Tibial nerve (tissue), 4 donors: Measurements from ENCODE around the gene RNF214. TPM values are rescaled to one million over a fixed set of nuclear protein-coding genes. Genes with fewer than 3 reads are reported as not detected.

Experiments
- DNase-seq, 2 donors: peaks; one replicate each; pipeline ENCODE4 v3.0.0-alpha.2; 2019; ENCODE audit warnings: low spot score in 2 of 2
- H3K27ac ChIP-seq, 4 donors: fragments of 200-600 bp; sonication (generic) in 3 of 4; one replicate each; pipeline ENCODE4 v1.5.1; 2017 to 2019; ENCODE audit warnings: mild to moderate bottlenecking in 1 of 4
- H3K27me3 ChIP-seq, 2 donors: fragments of 200-600 bp; sonication (generic) in 1 of 2; one replicate each; pipeline versions ENCODE4 v1.5.1 to v1.6.0; 2017 to 2019
- H3K36me3 ChIP-seq, 3 donors: fragments of 200-600 bp; sonication (generic); one replicate each; pipeline ENCODE4 v1.5.1; 2018 to 2019
- H3K4me1 ChIP-seq, 4 donors: fragments of 200-600 bp; sonication (generic) in 3 of 4; one replicate each; pipeline ENCODE4 v1.5.1; 2017 to 2019
- H3K4me3 ChIP-seq, 4 donors: fragments of 200-600 bp; sonication (generic) in 3 of 4; one replicate each; pipeline ENCODE4 v1.5.1; 2017 to 2019; ENCODE audit warnings: mild to moderate bottlenecking in 1 of 4, moderate library complexity in 1 of 4
- H3K9me3 ChIP-seq, 4 donors: fragments of 200-600 bp; sonication (generic) in 3 of 4; one replicate each; pipeline ENCODE4 v1.5.1; 2017 to 2019
- CTCF ChIP-seq, 5 experiments: fragments of 200-600 bp in 3 of 5; fragments of 450-650 bp in 2 of 5; sonication (generic) in 3 of 5; IDR thresholded peaks; one replicate each; pipeline ENCODE4 v1.5.1; 2016 to 2019; ENCODE audit warnings: antibody characterized with exemption in 5 of 5, mild to moderate bottlenecking in 3 of 5, moderate library complexity in 2 of 5
- EP300 ChIP-seq, 2 donors: sonication (generic); formaldehyde crosslinking; IDR thresholded peaks; one replicate each; pipeline ENCODE4 v1.6.1; 2017; ENCODE audit warnings: antibody characterized with exemption in 2 of 2, mild to moderate bottlenecking in 1 of 2
- POLR2A ChIP-seq, 2 donors: fragments of 450-650 bp; IDR thresholded peaks; one replicate each; pipeline ENCODE4 v1.6.1; 2017; ENCODE audit warnings: antibody characterized with exemption in 2 of 2, mild to moderate bottlenecking in 2 of 2, moderate library complexity in 2 of 2
- whole genome bisulfite sequencing, 2 donors: methylation state at CpG; one replicate each; pipeline ENCODE4 v1.1.5; 2018; 5-methylcytosine and 5-hydroxymethylcytosine counted together
- small RNA-seq: library from RNA; depleted of rRNA; stranded (forward); fragments of <200 nt; gene quantifications from one replicate; pipeline ENCODE3, GENCODE V24; 2016
- total RNA-seq, 4 donors: library from RNA; depleted of rRNA; stranded (reverse); fragments of >200 nt; gene quantifications; one replicate each; pipeline ENCODE4 v1.1.0, GENCODE V29; 2016

RNF214 gene
- total RNA-seq, 4 donors from 2014 or later, result 10.8 to 16.6 (median 12.8) TPM

- H3K27me3 ChIP-seq, result no peaks in the 10 kb centered on the region
- no peak for DNase-seq
- no peak for TF ChIP-seq POLR2A (IDR thresholded peaks at IDR 0.05)
- TF ChIP-seq CTCF (IDR thresholded peaks at IDR 0.05), result no peak
- TF ChIP-seq EP300 (IDR thresholded peaks at IDR 0.05), result no peak
- H3K36me3 ChIP-seq, result peaks cover 0 to 46% (median 2%) of the 10 kb centered on the region in 3 donors
- H3K9me3 ChIP-seq, result no peaks in the 10 kb centered on the region
- WGBS, 2 donors, result 87 to 93% methylated on average over 5 to 6 of the region's 6 CpGs
- no peak overlapping the region for H3K4me3 ChIP-seq
- no peak overlapping the region for H3K27ac ChIP-seq
- H3K4me1 ChIP-seq, result peaks cover 0 to 15% (median 0%) of the 10 kb centered on the region in 4 donors
These were observed 102.4 kb downstream of the RNF214 start for GRCh38 chr11:117334896-117335295.

- 90 to 93% methylated on average over 5 of the region's 5 CpGs for WGBS, 2 donors
- no peaks in the 10 kb centered on the region for H3K9me3 ChIP-seq
- DNase-seq, result no peak
- TF ChIP-seq CTCF (IDR thresholded peaks at IDR 0.05) (no peak), POLR2A (IDR thresholded peaks at IDR 0.05) (no peak), EP300 (IDR thresholded peaks at IDR 0.05) (no peak)
- no peak overlapping the region for H3K27ac ChIP-seq
- peaks cover 0 to 10% (median 0%) of the 10 kb centered on the region in 4 donors for H3K4me1 ChIP-seq
- H3K36me3 ChIP-seq, result peaks cover 0 to 51% (median 5%) of the 10 kb centered on the region in 3 donors
- H3K27me3 ChIP-seq, result no peaks in the 10 kb centered on the region
- no peak overlapping the region for H3K4me3 ChIP-seq
These were observed 102.9 kb downstream of the RNF214 start for GRCh38 chr11:117335399-117335798.

Small RNA genes within 50 kb of the gene (small RNA-seq; reads per million reads assigned to genes)
- not detected for gene RF00564

Other genes with a start within 250 kb of the RNF214 start
- gene SIK3, start 134.2 kb upstream of the RNF214 start, total RNA-seq, result 10 to 100 TPM; 45.0 to 70.2 (median 48.8) TPM
- gene PAFAH1B2, start 88.4 kb upstream of the RNF214 start, total RNA-seq, result 100 to 1,000 TPM in 3 of 4 donors, 10 to 100 TPM in 1; 96.9 to 125 (median 109) TPM
- gene SIDT2, start 53.9 kb upstream of the RNF214 start, total RNA-seq, result 100 to 1,000 TPM in 3 of 4 donors, 10 to 100 TPM in 1; 72.6 to 132 (median 125) TPM
- gene TAGLN, start 33.3 kb upstream of the RNF214 start, total RNA-seq, result 1,000 to 10,000 TPM; 1,525 to 3,984 (median 2,307) TPM
- gene PCSK7, start 598 bp upstream of the RNF214 start, total RNA-seq, result 10 to 100 TPM; 45.4 to 94.5 (median 71.6) TPM
- 1 to 10 TPM; 4.3 to 9.4 (median 6.6) TPM for gene BACE1-AS, start 58.7 kb downstream of the RNF214 start, total RNA-seq
- 10 to 100 TPM; 23.2 to 35.1 (median 26.0) TPM for gene BACE1, start 83.6 kb downstream of the RNF214 start, total RNA-seq
- 10 to 100 TPM; 23.9 to 53.4 (median 39.4) TPM for gene CEP164, start 95.2 kb downstream of the RNF214 start, total RNA-seq